Stimulated activated CD8-positive, alpha-beta memory T cell treated with anti-CD3 and anti-CD28 coated beads, Interleukin-4, amount 100 ng/mL, for 1 hour (primary cell): ENCODE results near the gene YJEFN3.
A peak's percentile ranks its signal among the peaks of the same experiment; 100 is the strongest.

Experiments used
- DNase-seq, 2 donors: peaks; one replicate each; pipeline ENCODE4 v3.0.0-alpha.2; 2020; ENCODE audit warnings: low read depth in 2 of 2, low spot score in 1 of 2

The YJEFN3 gene

DNA sequence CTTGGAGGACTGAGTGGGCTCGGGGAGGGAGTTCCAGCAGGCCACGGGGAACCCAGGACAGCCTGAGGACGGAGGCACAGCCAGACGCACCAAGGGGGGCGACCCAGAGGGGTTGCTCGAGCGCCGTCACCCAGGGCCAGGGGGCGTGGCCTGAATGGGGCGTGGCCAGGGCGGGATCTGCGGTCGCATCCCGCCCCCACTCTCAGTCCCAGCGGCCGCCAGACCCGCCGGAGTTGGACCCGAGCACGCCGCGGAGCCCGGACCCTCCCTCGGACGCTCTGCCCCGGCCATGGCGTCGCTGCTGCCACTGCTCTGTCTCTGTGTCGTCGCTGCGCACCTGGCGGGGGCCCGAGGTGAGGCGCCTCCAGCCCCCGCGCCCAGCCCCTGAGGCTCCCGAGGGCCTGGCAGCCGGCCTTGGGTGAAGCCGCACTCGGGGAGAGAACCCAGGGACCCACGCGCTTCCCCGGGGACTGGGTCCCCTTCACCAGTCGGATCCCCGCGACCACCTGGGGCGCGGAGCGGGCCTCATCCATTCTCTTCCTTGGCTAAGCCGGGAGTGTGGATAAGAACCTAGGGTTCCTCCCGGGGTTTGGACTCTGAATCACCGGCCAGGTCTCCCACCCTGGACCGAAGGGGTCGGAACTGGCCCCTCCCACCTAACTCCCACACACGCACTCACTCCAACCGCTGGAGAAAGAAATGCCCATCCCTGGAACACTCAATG, 9.5 kb downstream of the YJEFN3 start, which contains the start of gene CILP2:
Gene CILP2 (plus strand): TSS at position 205 of the 724 bp plus-strand sequence. CDS start 85 bp downstream, at position 290.
- no peak for DNase-seq

DNA sequence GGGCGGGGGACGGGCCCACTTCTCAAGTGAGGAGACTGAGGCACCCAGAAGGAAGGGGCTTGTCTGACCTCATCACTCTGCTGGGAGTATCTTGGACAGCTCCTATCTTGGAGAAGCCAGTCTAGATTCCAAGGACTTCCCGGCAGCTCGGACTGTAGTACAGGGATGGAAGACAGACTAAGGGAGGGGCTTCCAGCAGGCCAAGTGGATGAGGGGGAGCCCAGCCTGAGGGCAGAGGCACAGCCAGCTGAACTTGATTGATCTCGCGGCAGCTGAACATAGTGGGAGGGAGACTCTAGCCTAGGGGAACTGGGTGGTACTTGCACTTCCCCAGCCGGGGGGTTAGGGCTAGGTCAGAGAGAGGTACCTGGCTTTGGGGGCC, 10.1 kb downstream of the YJEFN3 start:
- DNase-seq, result no peak

DNA sequence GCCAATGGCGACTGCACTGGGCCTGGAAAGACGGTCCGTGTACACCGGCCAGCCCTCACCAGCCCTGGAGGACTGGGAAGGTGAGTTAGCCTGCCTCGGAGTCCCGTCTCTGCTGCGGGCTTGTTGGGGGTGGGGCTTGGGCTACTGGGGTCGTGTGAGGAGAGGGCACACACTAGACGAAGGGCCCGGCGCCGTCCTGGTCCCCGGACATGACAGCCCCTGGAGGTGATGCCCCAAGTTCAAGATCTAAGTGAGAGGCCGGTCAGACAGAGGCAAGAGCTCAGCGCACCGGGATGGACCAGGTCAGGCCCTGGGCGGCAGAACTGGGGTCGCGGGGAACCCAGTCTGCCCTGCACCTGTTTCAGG, 11.0 kb downstream of the YJEFN3 start:
- DNase-seq, result no peak

DNA sequence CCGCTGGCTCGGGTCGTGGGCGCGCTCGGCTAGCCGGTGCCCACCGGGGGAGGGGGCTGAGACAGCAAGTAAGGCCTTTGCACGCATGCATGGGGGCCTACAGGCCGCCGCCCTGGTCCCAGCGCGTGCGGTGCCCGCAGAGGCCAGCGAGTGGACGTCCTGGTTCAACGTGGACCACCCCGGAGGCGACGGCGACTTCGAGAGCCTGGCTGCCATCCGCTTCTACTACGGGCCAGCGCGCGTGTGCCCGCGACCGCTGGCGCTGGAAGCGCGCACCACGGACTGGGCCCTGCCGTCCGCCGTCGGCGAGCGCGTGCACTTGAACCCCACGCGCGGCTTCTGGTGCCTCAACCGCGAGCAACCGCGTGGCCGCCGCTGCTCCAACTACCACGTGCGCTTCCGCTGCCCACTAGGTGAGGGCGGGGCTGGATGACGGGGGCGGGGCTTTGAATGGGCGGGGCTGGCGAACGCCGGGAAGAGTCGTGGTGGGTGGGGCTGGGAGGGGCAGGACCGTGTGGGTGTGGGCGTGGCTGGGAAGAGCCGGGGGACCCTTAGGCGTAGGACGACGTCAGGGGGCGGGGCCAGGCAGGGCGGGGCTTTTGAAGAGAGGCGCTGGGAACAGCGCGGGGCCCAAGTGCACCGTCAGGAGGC, 11.5 kb downstream of the YJEFN3 start:
- DNase-seq, result peak in 1 of 2 donors; percentile 42

DNA sequence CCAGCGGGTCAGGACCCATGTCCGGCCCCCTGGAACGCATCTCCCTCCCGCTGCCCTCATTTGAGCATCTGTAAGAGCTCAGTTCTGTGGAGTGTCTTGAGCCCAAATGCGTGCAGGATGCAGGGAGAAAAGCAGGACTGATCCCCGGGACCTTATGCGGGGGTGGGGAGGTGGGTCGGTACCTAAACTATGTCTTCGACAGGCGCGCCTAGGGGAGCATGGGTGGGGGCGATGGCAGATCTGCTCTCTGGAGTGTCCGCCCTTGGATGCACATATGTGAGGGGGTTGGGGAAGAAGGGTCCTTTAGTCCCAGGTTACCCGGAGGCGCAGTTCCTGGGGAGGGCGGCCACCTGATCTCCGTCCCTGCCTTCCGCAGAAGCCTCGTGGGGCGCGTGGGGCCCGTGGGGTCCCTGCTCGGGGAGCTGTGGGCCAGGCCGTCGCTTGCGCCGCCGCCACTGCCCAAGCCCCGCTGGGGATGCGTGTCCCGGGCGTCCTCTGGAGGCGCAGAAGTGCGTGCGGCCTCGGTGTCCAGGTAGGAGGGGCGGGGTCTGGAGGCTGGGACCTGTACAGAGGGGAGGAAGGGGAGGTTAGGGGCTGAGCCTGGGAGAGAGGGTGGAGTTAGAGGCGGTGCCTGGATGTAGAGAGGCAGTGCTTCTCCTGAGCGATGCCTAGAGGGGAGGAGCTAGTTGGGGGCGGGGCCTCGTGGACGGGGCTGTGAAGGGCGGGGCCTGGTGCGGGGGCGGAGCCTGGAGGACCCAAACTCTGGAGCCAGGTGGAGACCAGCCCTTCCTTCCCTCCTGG, 12.2 kb downstream of the YJEFN3 start:
- DNase-seq, result peak; percentile 32 to 55

DNA sequence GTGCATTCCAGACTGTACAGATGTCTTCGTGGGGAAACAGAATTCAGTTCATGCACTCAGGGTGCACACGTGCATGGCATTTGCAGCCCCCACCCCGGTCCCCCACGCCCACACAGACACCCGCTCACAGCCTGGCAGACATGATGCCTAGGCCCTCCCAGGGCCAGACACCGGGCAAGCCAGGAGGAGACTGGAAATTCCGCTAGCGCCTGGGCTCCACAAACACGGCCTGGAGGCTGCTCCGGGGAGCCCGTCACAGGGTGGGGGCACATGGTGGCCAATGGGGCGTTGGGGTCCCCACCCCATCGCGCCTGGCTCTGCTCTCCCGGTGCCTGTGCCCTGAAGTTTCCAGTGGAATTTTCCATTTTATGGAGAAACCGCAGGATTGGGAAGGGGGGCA, 12.9 kb downstream of the YJEFN3 start:
- no peak for DNase-seq

DNA sequence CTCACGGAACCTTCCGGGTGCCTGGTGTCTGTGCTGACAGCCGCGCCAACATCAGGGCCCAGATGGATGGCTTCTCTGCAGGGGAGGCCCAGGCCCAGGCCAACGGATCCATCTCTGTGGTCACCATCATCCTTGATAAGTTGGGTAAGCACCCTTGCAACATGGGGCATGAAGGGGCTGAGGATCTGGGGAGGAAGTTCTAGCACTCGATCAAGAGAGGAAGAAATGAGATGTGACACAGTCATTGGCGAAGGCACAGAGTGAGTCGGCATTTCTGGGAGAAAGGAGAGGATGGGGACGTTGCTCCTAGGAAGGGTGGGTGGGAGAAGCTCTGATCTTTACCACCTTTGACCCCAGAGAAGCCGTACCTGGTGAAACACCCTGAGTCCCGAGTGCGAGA, 13.8 kb downstream of the YJEFN3 start:
- DNase-seq, result no peak

DNA sequence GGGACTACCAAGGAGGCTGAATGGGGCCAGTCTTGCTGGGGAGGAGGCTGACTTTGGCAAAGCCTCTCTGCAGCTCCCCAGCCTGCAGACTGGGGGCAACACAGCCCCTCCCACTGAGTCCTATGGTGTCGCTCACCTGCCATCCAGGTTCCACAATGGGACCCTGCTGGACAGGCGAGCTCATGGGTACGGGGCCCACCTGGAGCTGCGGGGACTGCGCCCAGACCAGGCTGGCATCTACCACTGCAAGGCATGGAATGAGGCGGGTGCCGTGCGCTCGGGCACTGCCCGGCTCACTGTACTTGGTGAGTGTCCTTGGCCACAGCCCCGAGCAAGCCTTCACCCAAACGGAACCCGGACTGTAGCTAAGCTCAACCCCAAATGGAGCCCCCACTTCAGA, 14.4 kb downstream of the YJEFN3 start:
- DNase-seq, result no peak

DNA sequence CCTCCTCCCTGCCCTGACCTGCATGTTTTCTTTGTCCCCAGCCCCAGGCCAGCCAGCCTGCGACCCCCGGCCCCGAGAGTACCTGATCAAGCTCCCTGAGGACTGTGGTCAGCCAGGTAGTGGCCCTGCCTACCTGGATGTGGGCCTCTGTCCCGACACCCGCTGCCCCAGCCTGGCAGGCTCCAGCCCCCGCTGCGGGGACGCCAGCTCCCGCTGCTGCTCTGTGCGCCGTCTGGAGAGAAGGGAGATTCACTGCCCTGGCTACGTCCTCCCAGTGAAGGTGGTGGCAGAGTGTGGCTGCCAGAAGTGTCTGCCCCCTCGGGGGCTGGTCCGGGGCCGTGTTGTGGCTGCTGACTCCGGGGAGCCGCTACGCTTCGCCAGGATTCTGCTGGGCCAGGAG, 14.9 kb downstream of the YJEFN3 start:
- no peak for DNase-seq

DNA sequence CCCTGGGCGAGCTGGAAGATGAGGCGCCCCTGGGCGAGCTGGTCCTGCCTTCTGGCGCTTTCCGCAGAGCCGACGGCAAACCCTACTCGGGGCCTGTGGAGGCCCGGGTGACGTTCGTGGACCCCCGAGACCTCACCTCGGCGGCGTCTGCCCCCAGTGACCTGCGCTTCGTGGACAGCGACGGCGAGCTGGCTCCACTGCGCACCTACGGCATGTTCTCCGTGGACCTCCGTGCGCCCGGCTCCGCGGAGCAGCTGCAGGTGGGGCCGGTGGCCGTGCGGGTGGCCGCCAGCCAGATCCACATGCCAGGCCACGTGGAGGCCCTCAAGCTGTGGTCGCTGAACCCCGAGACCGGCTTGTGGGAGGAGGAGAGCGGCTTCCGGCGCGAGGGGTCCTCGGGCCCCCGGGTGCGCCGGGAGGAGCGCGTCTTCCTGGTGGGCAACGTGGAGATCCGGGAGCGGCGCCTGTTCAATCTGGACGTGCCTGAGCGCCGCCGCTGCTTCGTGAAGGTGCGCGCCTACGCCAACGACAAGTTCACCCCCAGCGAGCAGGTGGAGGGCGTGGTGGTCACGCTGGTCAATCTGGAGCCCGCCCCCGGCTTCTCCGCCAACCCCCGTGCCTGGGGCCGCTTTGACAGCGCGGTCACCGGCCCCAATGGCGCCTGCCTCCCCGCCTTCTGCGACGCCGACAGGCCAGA, 15.7 kb downstream of the YJEFN3 start:
- no peak for DNase-seq

DNA sequence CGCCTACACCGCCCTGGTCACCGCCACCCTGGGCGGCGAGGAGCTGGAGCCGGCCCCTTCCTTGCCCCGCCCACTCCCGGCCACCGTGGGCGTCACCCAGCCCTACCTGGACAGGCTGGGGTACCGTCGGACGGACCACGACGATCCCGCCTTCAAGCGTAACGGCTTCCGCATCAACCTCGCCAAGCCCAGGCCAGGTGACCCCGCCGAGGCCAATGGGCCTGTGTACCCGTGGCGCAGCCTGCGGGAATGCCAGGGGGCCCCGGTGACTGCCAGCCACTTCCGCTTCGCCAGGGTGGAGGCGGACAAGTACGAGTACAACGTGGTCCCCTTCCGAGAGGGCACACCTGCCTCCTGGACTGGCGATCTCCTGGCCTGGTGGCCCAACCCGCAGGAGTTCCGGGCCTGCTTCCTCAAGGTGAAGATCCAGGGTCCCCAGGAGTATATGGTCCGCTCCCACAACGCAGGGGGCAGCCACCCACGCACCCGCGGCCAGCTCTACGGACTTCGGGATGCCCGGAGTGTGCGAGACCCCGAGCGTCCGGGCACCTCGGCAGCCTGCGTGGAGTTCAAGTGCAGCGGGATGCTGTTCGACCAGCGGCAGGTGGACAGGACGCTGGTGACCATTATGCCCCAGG, 16.4 kb downstream of the YJEFN3 start:
- DNase-seq, result no peak

DNA sequence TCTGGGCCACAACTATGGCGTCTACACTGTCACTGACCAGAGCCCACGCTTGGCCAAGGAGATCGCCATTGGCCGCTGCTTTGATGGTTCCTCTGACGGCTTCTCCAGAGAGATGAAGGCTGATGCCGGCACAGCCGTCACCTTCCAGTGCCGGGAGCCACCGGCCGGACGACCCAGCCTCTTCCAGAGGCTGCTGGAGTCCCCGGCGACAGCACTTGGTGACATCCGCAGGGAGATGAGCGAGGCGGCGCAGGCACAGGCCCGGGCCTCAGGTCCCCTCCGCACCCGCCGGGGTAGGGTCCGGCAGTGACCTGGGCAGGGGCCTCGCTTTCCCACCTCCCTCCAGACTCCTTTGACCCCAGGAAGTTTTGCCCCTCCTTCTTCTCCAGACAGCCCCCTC, 17.0 kb downstream of the YJEFN3 start:
- no peak for DNase-seq

DNA sequence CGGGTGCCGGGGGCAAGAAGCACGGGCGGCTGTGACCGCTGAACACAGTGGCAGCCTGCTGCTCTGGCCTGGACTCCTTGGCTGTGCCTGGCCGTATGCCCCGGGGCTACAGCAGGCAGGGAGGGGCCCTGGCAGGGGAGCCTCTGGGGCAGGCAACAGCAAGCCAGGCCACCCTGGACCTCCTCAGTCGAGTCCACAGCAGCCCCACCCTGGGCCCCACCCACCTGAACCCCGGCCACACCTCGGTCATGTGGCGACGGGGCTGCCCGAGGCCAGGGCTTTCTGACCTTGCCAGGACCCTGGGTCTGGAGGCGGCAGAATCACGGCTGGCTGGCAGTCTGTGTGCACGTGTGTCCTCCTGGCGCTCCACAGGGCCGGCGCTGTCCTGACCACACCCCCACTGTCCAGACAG, 18.0 kb downstream of the YJEFN3 start:
- no peak for DNase-seq

DNA sequence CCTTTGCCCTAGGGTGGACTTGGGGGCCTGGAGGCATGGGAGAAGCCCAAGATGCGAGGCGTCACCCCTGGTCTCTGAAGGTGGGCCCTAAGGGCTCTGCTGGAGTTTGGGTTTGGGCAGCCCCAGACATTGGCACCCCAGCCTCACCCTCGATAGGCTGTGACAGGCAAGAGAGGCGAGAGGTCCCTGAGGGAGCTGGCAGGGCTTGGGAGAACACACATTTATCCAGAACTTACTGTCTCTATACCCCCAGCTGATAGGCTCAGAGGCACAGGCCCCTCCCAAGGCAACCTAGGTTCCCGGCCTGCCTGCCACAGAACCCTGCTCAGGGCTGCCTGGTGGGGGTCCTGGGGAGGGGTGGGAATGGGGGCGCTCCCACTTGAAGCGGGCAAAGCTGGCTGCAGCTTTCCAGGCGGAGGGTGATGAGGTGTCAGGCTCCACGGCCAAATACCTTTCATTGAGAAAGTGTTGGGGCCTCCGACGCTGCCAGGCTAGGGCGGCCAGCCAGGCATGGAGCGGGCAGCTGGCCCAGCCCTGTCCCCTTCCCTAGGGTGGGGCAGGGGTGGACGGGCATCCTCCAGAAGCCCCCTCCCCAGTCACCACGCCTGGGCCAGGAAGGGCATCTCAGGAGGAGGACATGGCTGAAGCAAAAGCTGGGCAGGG, 19.1 kb downstream of the YJEFN3 start:
- DNase-seq, result no peak

DNA sequence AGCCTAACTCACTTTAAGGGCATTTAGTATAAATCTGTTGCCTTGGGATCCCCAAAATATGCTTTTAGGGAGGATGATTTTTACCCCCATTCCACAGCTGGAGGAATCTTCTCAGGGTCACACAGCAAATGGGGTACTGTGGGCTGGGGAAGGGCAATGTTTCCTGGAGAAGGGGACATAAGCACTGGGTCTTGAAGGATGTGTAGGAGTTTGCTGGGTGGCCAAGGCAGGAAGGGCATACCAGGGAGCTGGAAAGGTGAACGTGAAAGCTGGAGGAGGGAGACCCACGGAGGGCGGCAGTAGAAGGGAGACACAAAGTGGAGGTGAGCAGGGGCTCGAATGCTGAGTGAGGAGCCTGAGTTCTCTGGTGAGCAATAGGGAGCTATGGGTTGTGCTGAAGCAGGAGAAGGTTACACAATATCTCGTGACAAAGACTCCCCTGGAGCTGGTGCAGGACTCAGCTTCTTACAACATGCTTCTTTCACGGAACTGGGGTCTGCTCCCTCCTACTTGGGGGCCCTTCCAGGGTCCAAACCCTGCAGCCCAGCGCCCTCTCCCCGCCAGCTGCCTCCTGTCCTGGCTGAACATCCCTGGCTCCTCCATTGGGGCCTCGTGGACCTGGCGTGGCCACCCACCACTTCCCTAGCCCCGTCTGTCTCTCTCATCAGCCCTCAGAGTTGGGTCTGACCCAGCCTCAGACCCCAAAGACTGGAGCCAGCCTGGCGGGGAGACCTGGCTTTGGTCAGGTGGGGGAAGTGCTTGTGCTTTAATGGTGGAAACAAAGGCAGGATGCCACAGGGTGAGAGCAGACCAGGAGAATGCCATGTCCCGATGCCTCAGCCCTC, 20.4 kb downstream of the YJEFN3 start:
- no peak for DNase-seq

DNA sequence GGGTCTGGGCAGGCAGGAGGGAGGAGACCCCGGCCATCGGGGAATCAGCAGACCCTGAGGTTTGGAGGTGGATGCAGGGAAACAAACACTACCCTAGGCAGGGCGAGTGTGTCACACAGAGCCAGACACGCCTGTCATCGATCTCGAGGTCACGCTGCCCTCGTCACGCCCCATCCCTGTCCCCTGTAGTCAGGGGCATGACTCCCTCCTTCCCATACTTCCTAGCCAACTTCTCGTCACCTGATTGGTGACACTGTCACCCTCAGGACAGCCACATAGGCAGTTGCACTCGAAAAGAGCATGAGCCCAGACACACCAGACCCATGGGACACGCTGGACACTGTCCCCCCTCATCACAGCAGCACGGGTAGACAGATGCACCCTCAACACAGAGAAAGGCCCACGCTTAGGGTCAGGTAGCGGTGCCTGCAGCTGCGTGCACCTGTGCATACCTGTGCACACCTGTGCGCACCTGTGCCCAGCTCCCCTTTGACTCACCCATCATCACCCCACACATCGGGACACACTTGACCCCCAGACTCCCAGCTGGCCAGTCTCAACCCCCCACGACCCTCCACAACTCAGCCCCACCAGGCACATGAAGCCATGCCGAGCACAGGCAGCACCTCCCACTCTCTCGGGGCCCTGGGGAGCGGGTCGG, 21.2 kb downstream of the YJEFN3 start:
- no peak for DNase-seq

DNA sequence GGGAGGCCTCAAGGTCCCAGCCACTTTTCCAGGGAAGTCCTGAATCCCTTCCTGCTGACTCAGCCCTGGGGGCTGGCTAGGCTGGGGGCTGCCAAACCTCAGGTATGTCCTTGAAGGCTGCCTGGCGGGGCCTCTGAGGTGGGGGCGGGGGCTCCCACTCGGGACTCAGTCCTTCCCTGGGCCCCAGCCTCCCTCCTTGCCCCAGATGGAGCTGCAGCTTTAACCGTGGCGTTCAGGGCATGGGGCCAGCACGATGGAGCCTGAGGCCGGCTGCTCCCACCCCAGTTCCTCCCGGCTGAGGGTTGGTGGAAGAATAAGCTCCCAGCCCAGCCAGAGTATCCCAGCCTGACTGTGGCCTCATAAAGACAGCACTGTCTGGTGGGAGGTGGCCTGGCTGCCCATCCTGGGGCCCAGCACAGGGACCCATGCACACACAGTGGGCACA, 21.8 kb downstream of the YJEFN3 start:
- no peak for DNase-seq

DNA sequence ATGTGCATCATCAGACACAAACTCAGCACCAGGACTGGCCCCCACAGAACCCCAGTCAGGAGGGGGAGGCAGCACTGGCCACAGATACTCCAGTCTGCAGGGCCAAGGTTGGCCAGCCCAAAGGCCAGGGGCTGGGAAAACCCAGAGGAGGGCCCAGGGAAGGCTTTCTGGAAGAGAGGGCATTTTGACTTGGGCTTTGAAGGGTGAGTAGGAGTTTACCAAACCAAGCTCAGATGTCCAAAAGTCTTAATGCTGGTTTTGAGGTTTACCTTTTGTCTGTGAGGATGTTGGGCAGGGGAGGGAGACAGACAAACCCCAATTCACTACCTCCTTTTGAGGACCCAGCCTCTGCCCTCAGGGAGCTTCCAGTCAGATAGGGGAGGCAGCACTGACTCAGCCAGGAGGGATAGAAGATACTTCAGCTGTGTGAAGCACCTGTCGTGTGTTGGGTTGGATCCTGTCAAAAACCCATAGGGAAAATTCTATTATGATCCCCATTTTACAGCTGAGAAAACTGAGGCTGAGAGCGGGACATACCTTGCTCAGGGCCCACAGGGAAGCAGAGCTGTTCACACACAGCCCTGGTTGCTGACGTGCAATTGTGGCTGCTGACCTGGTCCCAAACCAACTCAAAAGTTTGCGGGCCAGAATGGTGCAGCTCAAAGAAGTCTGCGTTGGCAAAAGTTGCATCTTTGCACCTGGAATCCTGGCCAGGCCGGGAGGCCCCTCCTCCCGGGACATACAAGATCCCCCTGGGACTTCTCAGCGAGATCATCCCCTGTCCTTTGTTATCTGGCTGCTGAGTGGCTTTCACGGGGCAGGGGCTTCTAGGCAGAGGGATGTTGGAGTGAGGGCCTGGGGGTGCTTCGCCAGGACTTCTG, 22.5 kb downstream of the YJEFN3 start:
- DNase-seq, result no peak
